ENCODE results near the gene USP47. TPM values are rescaled to one million over a fixed set of nuclear protein-coding genes. Genes with fewer than 3 reads are reported as not detected.

Gene USP47
- total RNA-seq, 4 donors from 2014 or later: 72.7 to 125 (median 86.6) TPM

DNA sequence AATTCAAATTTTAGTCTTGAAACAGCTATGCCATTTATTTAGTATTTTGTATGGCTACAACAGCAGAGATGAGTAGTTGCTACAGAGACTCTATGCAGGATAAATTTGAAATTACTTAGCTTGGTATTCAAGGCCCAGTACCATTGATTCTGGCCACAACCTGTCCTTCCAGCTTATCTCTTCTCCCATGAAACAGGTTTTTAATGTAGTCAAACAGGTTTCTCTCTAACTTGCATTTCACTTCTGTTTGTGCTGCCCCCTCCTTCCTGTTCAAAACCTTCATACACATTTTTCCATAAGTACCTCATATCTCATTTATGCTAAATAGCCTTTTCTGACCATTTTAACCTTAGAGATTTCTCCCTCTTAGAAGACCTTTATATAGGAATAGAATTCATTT is 3.3 kb downstream of the USP47 start:
- TF ChIP-seq, protein P1, sequence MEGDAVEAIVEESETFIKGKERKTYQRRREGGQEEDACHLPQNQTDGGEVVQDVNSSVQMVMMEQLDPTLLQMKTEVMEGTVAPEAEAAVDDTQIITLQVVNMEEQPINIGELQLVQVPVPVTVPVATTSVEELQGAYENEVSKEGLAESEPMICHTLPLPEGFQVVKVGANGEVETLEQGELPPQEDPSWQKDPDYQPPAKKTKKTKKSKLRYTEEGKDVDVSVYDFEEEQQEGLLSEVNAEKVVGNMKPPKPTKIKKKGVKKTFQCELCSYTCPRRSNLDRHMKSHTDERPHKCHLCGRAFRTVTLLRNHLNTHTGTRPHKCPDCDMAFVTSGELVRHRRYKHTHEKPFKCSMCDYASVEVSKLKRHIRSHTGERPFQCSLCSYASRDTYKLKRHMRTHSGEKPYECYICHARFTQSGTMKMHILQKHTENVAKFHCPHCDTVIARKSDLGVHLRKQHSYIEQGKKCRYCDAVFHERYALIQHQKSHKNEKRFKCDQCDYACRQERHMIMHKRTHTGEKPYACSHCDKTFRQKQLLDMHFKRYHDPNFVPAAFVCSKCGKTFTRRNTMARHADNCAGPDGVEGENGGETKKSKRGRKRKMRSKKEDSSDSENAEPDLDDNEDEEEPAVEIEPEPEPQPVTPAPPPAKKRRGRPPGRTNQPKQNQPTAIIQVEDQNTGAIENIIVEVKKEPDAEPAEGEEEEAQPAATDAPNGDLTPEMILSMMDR (IDR thresholded peaks at IDR 0.05; ENCODE audit: low read depth): no peak

DNA sequence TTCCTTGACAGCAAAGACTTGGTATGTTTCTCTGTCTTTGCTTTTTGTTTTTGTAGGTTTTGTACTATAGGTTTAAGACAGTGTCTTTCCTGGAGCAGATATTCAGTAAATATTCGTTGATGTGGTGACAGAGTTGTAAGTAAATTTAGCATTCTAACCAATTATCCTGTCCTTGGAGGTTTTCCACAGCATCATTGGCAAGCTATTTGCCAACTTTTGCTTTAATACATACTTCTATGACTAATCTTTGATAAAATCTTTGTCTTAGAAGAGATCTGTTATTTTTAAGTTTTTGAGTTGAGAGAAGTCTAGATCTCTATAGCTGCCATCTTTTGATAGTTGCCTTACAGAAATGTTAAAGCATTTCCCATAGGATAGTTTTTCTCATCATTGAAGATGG is 3.8 kb downstream of the USP47 start:
- TF ChIP-seq, protein P1 (IDR thresholded peaks at IDR 0.05; ENCODE audit: low read depth): no peak

DNA sequence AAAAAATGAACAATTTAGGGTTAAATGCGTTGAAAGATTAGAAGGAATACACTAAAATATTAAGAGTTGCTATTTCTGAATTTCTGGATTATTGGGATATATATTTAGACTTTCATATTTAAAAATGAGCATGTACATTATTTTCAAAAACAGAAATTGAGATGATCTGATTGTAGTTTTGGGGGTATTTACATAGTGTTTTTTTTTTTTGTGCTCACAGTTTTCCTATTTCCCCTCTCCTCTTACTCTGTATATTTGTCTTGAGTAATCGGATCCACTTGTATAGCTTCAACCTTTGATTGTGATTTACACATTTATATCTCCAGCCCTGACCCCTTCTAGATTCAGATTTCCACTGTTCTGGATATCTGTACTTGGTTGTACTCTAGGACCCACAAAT is 5.3 kb downstream of the USP47 start:
- TF ChIP-seq, protein P1 (IDR thresholded peaks at IDR 0.05; ENCODE audit: low read depth): no peak

DNA sequence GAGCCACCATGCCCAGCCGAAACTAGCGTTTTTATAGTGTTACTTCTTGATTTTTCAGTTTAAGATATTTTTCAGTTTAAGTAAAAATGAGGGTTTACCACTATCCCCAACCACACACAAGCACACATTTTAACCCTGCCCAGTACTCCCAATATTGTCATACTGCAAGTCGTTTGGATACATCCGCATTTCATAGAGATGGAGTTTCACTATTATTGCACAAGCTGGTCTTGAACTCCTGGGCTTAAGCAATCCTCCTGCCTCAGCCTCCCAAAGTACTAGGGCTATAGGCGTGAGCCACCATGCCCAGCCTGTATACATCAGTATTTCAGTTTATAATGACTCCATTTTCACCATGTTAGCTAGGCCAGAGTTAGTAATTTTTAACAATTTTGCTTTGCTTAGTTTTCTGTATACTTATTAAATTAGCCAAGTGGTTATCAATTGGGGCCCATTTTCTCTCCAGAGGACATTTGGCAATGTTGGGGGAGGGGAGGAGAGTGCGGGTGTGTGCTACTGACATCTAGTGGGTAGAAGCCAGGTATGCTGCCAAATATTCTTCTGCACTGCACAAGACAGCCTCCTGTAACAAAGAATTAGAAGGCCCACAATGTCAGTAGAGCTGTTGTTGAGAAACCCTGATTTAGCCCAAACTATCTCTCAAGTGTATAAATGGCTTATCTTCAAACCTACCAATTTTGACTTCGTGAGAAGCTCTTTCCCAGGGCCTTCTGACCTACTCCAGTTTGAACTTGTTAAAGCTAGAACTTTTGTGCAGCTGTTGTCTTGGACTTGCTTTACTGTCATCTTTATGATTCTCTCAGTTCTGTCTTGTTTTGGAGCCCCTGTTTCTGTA is 7.3 kb downstream of the USP47 start:
- TF ChIP-seq, protein P1 (IDR thresholded peaks at IDR 0.05; ENCODE audit: low read depth): no peak

DNA sequence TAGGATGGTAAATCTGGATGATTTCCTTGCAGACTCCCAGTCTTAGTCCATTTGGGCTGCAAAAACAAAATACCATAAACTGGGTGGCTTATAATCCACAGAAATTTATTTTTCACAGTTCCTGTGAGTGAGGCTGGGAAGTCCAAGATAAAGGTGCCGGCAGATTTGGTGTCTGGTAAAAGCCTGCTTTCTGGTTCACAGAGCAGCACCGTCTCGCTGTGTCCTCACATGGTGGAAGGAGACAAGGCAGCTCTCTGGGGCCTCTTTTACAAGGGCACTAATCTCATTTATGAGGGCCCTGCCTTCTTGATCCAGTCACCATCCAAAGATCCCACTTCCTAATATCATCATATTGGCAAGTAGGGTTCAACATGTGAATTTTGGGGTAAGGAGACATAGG is 8.9 kb downstream of the USP47 start:
- TF ChIP-seq, protein P1 (IDR thresholded peaks at IDR 0.05; ENCODE audit: low read depth): no peak

DNA sequence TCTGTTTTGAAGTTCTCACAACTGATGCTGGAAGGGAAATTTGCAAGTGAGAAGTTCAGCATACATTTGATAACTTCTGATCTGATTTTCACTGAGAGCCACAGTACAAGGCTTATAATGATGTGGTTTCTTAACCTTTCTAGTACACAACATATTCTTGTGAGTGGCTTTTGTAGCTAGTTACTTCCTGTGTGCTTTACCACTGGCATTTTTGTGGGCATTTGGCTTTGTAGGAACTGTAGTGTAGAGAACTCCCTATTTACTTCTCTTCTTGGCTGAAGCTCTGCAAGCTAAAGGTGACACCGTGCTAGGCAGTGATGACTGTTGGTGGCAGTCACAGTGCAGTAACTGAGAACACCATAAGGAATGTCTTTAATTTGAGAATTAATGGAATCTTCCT is 14.9 kb downstream of the USP47 start:
- TF ChIP-seq, protein P1 (IDR thresholded peaks at IDR 0.05; ENCODE audit: low read depth): no peak

DNA sequence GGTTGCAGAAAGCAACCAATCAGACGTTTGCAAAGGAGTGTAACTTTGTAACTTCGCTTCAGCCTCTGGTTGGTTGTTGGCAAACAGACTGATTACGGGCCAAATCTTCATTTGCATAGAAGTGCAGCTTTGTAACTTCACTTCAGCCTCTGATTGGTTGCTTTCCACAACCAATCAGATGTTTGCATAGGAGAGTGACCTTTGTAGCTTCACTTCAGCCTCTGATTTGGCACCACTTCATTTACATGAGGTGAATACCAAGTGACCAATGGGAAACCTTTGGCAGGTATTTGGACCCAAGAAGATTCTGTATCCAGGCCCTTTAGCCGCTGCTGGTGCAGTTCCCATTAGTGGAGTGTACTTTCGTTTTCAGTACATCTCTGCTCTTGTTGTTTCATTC is 16.0 kb downstream of the USP47 start:
- TF ChIP-seq, protein P1 (IDR thresholded peaks at IDR 0.05; ENCODE audit: low read depth): no peak

All from subcutaneous adipose tissue (tissue), 4 donors.